HCT116 (cell line): ENCODE data around the gene ERMAP. TPM values are rescaled to one million over a fixed set of nuclear protein-coding genes. Genes with fewer than 3 reads are reported as not detected.

Source experiments
- ATAC-seq: fragments of 200-7000 bp; cut with Tn5 transposase; 2 replicates; pipeline ENCODE4 v1.9.1; 2020; ENCODE audit warnings: mild to moderate bottlenecking, moderate library complexity
- BruUV-seq: library from RNA; stranded (reverse); fragments of 400-500 nt; replicated peaks from 2 replicates; lab custom pipeline; 2021; lab: Mats Ljungman, UMichigan
- CTCF ChIA-PET: fragments of 300-600 bp; sonication (Branson Sonifier 250); formaldehyde crosslinking; loops from one replicate; lab custom pipeline; 2021; ENCODE audit warnings: antibody characterized with exemption; lab: Charles Lee
- POLR2A ChIA-PET: fragments of 300-600, 350-600 bp; sonication (Branson Sonifier 250); formaldehyde crosslinking; loops from one replicate; lab custom pipeline; 2021; ENCODE audit warnings: antibody characterized with exemption; lab: Charles Lee
- RAD21 ChIA-PET, 2 experiments: fragments of 300-600 bp; sonication (Branson Sonifier 250); formaldehyde crosslinking; loops; one replicate each; lab custom pipeline; 2023; ENCODE audit warnings: low total read pairs in 2 of 2; ENCODE audit not compliant: uncharacterized antibody in 2 of 2, unreplicated experiment in 2 of 2, low non-redundant PET in 1 of 2; lab: Charles Lee
- DNase-seq: peaks from one replicate; pipeline ENCODE4 v3.0.0-alpha.2; 2010; ENCODE audit warnings: low read depth, low spot score
- H2AFZ ChIP-seq: fragments of 200-600 bp; shearing (Covaris generic), sonication (generic); 2 replicates; pipeline ENCODE4 v1.6.1; 2017; ENCODE audit warnings: low read depth, mixed run types, mixed read lengths, antibody characterized with exemption, low read length; ENCODE audit not compliant: poor library complexity, severe bottlenecking
- H3K27ac ChIP-seq: 2 replicates; pipeline ENCODE4 v1.5.1; 2012; ENCODE audit warnings: low read depth, low read length
- H3K27me3 ChIP-seq: fragments of 200-600 bp; sonication (generic); 2 replicates; pipeline ENCODE4 v1.6.1; 2016; ENCODE audit warnings: mixed run types, low read length, mixed read lengths; ENCODE audit not compliant: insufficient read depth
- H3K36me3 ChIP-seq, 2 experiments: fragments of 200-500 bp in 1 of 2; fragments of 200-600 bp in 1 of 2; sonication (Bioruptor generic) in 1 of 2; sonication (generic) in 1 of 2; 2 replicates each; pipeline versions ENCODE4 v1.5.1 to v1.6.1; 2014 to 2016; ENCODE audit warnings: low read length in 2 of 2, inconsistent platforms in 1 of 2, mixed read lengths in 1 of 2, mixed run types in 1 of 2; ENCODE audit not compliant: insufficient read depth in 2 of 2, control insufficient read depth in 1 of 2
- H3K4me1 ChIP-seq, 2 experiments: fragments of 200-600 bp in 1 of 2; sonication (generic) in 1 of 2; 2 replicates each; pipeline versions ENCODE4 v1.5.1 to v1.6.1; 2012 to 2017; ENCODE audit warnings: low read length in 2 of 2, inconsistent platforms in 1 of 2, mild to moderate bottlenecking in 1 of 2, mixed read lengths in 1 of 2, mixed run types in 1 of 2, moderate library complexity in 1 of 2; ENCODE audit not compliant: insufficient read depth in 2 of 2, control insufficient read depth in 1 of 2
- H3K4me2 ChIP-seq: fragments of 200-600 bp; sonication (generic); 2 replicates; pipeline ENCODE4 v1.6.1; 2017; ENCODE audit warnings: mixed run types, low read length, mixed read lengths
- H3K4me3 ChIP-seq, 2 experiments: fragments of 200-600 bp in 1 of 2; sonication (generic) in 1 of 2; replicated peaks in 1 of 2; 2 replicates each; pipeline ENCODE4 v1.5.1; 2011 to 2016; ENCODE audit warnings: low read length in 2 of 2, control low read depth in 1 of 2, low read depth in 1 of 2, mild to moderate bottlenecking in 1 of 2, mixed read lengths in 1 of 2, mixed run types in 1 of 2
- H3K79me2 ChIP-seq: fragments of 200-600 bp; sonication (generic); 2 replicates; pipeline ENCODE4 v1.6.1; 2017; ENCODE audit warnings: mild to moderate bottlenecking, mixed run types, low read length, moderate library complexity, mixed read lengths; ENCODE audit not compliant: insufficient read depth
- H3K9ac ChIP-seq: fragments of 200-600 bp; sonication (generic); 2 replicates; pipeline ENCODE4 v1.6.1; 2016; ENCODE audit warnings: low read length, mixed read lengths
- H3K9me2 ChIP-seq: fragments of 200-600 bp; sonication (generic), shearing (Covaris generic); 2 replicates; pipeline ENCODE4 v1.6.1; 2017; ENCODE audit warnings: mixed run types, mild to moderate bottlenecking, moderate library complexity; ENCODE audit not compliant: insufficient read depth
- H3K9me3 ChIP-seq, 2 experiments: fragments of 200-500 bp in 1 of 2; fragments of 200-600 bp in 1 of 2; sonication (Bioruptor generic) in 1 of 2; sonication (generic) in 1 of 2; 2 replicates each; pipeline ENCODE4 v1.6.1; 2014 to 2017; ENCODE audit warnings: low read length in 2 of 2, mixed read lengths in 2 of 2, inconsistent platforms in 1 of 2, low read depth in 1 of 2, mild to moderate bottlenecking in 1 of 2, mixed run types in 1 of 2, moderate library complexity in 1 of 2; ENCODE audit not compliant: control insufficient read depth in 1 of 2, insufficient read depth in 1 of 2
- H4K20me1 ChIP-seq: fragments of 200-600 bp; sonication (generic), shearing (Covaris generic); 2 replicates; pipeline ENCODE4 v1.6.1; 2017; ENCODE audit warnings: mixed run types, mild to moderate bottlenecking, moderate library complexity; ENCODE audit not compliant: insufficient read depth
- EGR1 ChIP-seq: IDR thresholded peaks from 2 replicates; pipeline ENCODE4 v1.6.1; 2012; ENCODE audit warnings: low read depth
- EZH2 ChIP-seq: fragments of 200-600 bp; sonication (generic); IDR thresholded peaks from 2 replicates; pipeline ENCODE4 v1.6.1; 2017; ENCODE audit warnings: antibody characterized with exemption, mixed run types
- POLR2A ChIP-seq: IDR thresholded peaks from 2 replicates; pipeline ENCODE4 v1.7.0; 2011; ENCODE audit warnings: borderline replicate concordance; ENCODE audit not compliant: insufficient read depth, insufficient read length; ENCODE audit errors: extremely low read depth
- RAD21 ChIP-seq: IDR thresholded peaks from 2 replicates; pipeline ENCODE4 v1.6.1; 2012; ENCODE audit warnings: low read depth, mild to moderate bottlenecking
- intact Hi-C: fragments of 100-400 bp; cut with micrococcal nuclease; formaldehyde crosslinking; loops from 2 replicates; pipeline ENCODE4 v1.10.0; 2022
- total RNA-seq: library from RNA; stranded (reverse); gene quantifications from one replicate; pipeline ENCODE4 v1.2.1, GENCODE V29; 2021; ENCODE audit not compliant: unreplicated experiment
- TF ChIP-seq, protein P1 (sequence below), 3 experiments: fragments of 200-600 bp in 1 of 3; sonication (generic) in 1 of 3; IDR thresholded peaks in 2 of 3; conservative IDR thresholded peaks in 1 of 3; 2 replicates each; pipeline ENCODE4 v1.5.1; 2012 to 2017; ENCODE audit warnings: low read depth in 2 of 3, low read length in 2 of 3, antibody characterized with exemption in 1 of 3, borderline replicate concordance in 1 of 3, control low read depth in 1 of 3, mild to moderate bottlenecking in 1 of 3, mixed read lengths in 1 of 3, mixed run types in 1 of 3, moderate library complexity in 1 of 3; ENCODE audit not compliant: insufficient read depth in 1 of 3
- TF ChIP-seq, protein P2 (sequence below): IDR thresholded peaks from 2 replicates; pipeline ENCODE4 v1.6.1; 2012; ENCODE audit warnings: low read depth

ERMAP gene
- total RNA-seq, 1 experiment from 2014 or later: 5.4 TPM

DNA sequence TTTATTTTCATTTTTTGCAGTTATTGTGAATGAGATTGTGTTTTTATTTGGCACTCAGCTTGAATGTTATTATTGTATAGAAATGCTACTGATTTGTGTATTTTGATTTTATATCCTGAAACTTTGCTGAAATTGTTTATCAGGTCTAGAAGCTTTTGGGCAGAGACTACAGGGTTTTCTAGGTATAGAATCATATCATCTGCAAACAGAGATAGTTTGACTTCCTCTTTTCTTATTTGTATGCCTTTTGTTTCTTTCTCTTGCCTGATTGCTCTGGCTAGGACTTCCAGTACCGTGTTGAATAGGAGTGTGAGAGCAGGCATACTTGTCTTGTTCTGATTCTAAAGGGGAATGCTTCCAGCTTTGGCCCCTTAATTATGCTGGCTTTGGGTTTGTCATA is 56.7 kb downstream of the ERMAP start (continued):
- TF ChIP-seq, protein P1, sequence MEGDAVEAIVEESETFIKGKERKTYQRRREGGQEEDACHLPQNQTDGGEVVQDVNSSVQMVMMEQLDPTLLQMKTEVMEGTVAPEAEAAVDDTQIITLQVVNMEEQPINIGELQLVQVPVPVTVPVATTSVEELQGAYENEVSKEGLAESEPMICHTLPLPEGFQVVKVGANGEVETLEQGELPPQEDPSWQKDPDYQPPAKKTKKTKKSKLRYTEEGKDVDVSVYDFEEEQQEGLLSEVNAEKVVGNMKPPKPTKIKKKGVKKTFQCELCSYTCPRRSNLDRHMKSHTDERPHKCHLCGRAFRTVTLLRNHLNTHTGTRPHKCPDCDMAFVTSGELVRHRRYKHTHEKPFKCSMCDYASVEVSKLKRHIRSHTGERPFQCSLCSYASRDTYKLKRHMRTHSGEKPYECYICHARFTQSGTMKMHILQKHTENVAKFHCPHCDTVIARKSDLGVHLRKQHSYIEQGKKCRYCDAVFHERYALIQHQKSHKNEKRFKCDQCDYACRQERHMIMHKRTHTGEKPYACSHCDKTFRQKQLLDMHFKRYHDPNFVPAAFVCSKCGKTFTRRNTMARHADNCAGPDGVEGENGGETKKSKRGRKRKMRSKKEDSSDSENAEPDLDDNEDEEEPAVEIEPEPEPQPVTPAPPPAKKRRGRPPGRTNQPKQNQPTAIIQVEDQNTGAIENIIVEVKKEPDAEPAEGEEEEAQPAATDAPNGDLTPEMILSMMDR (IDR thresholded peaks at IDR 0.05 in 2 of 3, conservative IDR thresholded peaks at IDR 0.05 in 1 of 3; ENCODE audit: borderline replicate concordance in 1 of 3, insufficient read depth in 1 of 3, low read depth in 2 of 3, low read length in 2 of 3): no peak
- TF ChIP-seq RAD21: no peak

DNA sequence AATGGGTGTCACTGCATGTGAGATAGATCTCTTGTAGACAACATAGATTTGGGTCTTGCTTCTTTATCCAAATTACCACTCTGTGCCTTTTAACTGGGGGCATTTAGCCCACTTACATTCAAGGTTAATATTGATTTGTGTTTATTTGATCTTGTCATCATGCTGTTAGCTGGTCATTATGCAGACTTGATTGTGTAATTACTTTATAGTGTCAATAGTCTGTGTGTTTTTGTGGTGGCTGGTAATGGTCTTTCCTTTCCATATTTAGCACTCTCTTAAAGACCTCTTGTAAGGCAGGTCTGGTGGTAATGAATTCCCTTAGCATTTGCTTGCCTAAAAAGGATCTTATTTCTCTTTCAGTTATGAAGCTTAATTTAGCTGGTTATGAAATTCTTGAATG is 59.1 kb downstream of the ERMAP start:
- Histone ChIP-seq H2AFZ (no peak overlapping the region), H3K4me1 (no peaks in the 10 kb centered on the region), H3K9me2 (no peaks in the 10 kb centered on the region), H3K9me3 (no peaks in the 10 kb centered on the region), H3K27me3 (no peaks in the 10 kb centered on the region), H3K4me2 (no peak overlapping the region), H4K20me1 (no peaks in the 10 kb centered on the region)
- BruUV-seq: no TSS peak
- intact Hi-C loops: no loop called here
- POLR2A ChIA-PET: no interaction called here
- TF ChIP-seq EGR1 (no peak), POLR2A (no peak), EZH2 (no peak)
- TF ChIP-seq, protein P2, sequence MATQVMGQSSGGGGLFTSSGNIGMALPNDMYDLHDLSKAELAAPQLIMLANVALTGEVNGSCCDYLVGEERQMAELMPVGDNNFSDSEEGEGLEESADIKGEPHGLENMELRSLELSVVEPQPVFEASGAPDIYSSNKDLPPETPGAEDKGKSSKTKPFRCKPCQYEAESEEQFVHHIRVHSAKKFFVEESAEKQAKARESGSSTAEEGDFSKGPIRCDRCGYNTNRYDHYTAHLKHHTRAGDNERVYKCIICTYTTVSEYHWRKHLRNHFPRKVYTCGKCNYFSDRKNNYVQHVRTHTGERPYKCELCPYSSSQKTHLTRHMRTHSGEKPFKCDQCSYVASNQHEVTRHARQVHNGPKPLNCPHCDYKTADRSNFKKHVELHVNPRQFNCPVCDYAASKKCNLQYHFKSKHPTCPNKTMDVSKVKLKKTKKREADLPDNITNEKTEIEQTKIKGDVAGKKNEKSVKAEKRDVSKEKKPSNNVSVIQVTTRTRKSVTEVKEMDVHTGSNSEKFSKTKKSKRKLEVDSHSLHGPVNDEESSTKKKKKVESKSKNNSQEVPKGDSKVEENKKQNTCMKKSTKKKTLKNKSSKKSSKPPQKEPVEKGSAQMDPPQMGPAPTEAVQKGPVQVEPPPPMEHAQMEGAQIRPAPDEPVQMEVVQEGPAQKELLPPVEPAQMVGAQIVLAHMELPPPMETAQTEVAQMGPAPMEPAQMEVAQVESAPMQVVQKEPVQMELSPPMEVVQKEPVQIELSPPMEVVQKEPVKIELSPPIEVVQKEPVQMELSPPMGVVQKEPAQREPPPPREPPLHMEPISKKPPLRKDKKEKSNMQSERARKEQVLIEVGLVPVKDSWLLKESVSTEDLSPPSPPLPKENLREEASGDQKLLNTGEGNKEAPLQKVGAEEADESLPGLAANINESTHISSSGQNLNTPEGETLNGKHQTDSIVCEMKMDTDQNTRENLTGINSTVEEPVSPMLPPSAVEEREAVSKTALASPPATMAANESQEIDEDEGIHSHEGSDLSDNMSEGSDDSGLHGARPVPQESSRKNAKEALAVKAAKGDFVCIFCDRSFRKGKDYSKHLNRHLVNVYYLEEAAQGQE: no peak
- TF ChIP-seq, all 23 proteins: peak for 0
- no peak for DNase-seq
- no peaks in the 10 kb centered on the region for H3K79me2 ChIP-seq
- no peak overlapping the region for H3K9ac ChIP-seq
- no peak overlapping the region for H3K27ac ChIP-seq
- CTCF ChIA-PET: no interaction called here
- H3K4me3 ChIP-seq: no peak overlapping the region
- RAD21 ChIA-PET: no interaction called here
- ATAC-seq: no peak
- H3K36me3 ChIP-seq: no peaks in the 10 kb centered on the region
